HuH-7.5 (cell line): ENCODE measurements around the gene GH1.

ENCODE experiments used
- DNase-seq: peaks from one replicate; pipeline ENCODE4 v3.0.0; 2011; ENCODE audit warnings: low spot score

The GH1 gene

DNA sequence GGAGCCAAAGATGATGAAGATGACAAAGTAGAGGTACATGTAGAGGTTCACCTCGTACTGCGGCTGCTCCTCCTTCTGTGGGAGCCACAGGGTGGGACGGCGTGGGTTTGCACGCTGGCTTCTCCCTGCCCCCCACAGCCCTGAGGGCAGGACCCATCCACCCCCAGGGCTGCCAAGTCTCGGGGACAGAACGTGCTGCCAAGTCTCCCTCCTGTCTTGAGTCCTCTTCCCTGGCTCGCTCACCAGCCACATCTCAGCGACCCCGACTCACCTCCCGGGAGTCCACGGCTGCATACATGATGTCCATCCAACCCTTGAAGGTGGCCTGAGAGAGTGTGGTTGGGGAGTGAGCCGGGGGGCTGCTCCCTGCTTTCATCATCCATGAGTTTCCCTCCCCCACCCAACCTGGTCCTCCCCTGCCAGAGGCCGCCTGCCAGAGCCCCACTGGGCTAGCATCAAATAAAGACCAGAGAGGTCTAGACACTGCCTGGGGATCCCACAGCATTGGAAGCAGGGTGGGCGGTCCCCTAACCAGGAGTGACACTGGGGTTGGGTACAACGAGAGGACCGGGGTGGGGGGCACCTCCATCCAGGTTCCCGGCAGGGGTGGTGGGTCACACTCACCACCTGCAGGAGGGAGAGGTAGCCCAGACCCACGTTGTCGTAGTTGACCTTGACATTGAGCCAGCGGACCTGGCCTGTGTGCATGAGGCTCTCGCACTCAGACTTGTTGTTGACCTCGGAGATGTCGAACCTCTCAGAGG, 26.3 kb upstream of the GH1 start:
- no peak for DNase-seq

DNA sequence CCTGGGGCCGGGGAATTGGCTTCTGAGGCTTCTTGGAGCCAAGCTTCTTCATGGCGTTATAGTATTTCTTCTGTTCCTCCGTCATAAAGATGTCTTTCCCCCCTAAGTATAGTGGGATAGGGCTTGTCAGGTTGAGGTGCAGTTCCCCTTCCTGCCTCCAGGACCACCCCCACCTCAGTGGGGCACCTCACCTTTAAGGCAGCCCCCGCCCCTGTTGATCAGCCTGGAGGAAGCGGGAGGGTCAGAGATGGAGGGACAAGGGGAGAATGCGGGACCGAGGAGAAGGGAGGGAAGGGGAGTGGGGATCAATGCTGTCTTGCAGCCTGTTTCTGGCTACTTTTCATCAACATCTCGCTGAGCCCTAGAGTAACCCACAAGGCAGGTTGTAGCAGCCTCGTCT, 25.1 kb upstream of the GH1 start:
- no peak for DNase-seq

DNA sequence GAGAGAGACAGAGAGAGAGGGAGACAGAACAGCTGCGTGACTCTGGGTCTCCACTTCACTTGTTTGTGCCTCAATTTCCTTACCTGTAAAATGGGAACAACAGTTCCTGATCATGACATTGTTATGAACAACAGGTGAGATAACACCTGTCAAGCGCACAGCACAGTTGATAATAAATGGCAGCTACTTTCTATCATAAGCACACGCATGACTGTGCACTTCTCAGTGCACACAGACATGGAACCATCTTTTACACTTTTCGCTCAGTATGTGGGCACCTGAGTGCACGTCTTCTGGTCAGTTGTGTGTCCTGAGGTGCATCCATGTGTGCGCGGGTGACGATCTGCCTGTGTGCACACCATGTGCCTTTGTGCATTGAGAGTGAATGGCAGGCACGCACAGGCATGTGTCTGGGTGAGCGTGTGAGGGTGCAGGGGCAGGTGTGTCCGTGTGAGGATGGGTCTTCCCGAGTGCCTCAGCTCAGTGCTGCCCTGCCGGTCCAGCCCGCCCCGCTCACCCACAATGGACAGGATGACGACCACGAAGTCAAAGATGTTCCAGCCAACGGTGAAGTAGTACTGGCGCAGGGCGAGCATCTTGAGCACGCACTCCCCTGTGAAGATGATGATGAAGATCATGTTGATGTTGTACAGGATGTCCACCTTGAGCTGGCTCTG, 23.8 kb upstream of the GH1 start:
- DNase-seq: no peak

DNA sequence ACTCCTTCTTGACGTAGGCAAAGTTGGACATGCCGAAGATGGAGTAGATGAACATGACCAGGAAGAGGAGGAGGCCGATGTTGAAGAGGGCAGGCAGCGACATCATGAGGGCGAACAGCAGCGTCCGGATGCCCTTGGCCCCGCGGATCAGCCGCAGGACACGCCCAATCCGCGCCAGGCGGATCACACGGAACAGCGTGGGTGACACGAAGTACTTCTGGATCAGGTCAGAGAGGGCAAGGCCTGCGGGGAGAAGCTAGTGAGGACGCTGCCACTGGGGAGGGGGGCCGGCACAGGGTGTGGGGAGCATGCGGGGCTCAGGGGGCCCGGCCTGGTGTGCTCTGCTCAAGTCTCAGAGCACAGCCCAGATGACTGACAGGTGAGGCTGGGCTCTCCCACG, 23.1 kb upstream of the GH1 start:
- DNase-seq: no peak

DNA sequence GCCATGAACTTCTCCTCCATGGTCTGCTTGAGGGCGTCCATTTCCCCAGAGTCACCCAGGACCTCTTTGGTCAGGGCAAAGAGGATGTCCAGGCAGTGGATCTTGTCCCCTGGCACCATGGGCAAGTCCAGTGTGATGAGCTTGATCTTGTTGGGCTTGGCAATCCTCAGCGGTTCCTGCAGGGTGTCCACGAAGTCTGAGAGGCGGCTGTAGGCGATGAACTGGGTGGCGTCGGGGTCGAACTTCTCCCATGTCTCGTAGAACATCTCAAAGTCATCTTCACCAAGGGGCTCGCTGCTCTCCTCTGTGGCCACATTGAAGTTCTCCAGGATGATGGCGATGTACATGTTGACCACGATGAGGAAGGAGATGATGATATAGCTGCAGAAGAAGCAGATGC, 22.5 kb upstream of the GH1 start:
- no peak for DNase-seq

DNA sequence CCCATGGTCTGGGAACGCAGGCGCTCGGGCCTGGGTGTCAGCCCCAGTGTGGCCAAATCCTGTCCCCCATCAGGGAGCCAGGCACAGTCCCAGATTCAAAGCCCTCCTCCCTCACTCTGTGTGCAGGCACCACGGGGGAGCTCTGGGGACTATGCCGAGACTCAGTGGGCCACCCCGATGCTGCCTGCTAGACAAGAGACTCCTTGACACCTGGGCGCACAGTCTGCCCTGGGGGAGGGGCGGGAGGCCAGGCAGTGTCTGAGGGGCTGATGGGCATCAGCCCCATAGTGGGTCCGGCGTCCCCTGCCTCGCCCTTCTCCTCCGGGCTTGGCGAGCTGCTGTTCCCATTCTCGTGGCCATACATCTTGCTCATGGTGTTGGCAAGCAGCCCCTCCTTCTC, 21.9 kb upstream of the GH1 start:
- DNase-seq: no peak

DNA sequence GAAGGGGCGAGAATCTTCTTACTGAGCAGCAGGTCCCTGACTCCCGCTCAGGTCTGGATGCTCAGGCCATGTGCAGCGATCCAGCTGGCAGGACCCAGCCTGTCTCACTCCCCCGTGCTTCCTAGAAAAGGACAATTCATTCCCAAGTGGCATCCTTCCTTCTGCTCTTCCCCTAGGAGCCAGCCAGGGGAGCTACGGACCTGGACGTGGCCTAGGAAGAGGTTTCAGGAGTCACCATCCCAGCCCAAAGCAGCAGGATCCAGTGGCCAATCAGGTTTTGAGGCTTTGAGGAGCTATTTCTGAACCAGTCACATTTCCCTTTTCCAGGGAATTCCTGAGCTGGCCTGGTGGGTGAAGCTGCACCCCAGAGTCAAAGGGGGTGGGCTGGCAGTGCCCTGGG, 21.2 kb upstream of the GH1 start:
- no peak for DNase-seq

DNA sequence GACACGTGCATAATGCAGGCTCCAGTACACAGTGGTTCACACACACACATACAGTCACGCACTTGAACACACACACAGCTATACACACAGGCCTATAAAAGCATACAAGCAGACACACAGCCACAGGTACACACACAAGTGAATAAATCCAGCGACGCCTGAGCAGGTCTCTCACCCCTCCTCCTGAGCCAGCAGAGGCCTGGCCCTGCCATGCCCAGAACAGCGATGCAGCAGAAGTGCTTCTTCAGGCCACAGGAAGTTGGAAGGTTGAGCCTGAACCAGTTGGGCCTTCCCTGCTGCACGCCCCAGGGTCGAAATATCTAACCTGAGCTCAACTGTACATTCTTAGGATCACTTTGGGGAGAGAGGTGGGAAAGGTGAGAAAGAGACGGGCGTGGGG, 20.8 kb upstream of the GH1 start:
- DNase-seq: no peak

DNA sequence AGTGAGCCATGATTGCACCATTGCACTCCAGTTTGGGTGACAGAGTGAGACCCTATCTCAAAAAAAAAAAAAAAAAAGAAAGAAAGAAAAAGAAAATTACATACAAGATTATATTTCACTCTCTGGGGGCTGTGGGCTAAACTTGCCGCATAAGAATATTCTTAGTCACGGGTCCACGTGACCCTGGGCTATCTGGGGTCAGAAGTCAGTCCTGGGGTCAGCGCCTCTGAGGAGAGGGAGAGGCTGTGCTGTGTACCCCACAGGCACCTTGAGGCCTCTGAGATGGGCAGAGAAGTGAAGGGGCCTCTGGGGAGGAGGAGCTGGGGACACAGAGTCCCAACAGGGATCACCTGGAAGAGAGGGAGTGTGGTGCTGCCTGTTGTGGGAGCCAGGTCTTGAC, 19.3 kb upstream of the GH1 start:
- no peak for DNase-seq

DNA sequence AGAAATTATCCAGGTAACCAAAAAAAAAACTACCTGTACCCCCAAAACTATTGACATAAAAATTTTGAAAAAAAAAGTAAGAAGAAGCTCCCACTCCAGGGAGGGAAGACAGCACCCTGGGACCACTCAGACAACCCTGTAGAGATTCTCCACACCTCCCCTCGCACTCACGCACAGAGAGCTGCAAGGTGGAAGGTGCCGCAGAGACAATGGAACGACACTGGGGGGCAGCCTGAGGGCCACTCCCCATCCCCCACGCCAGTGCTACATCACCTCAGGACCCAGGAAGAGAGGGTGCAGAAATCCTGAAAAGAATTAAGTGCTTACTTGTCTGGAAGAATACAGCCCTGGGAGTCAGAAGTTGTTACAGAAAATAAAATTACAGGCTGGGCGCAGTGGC, 18.7 kb upstream of the GH1 start:
- DNase-seq: no peak

DNA sequence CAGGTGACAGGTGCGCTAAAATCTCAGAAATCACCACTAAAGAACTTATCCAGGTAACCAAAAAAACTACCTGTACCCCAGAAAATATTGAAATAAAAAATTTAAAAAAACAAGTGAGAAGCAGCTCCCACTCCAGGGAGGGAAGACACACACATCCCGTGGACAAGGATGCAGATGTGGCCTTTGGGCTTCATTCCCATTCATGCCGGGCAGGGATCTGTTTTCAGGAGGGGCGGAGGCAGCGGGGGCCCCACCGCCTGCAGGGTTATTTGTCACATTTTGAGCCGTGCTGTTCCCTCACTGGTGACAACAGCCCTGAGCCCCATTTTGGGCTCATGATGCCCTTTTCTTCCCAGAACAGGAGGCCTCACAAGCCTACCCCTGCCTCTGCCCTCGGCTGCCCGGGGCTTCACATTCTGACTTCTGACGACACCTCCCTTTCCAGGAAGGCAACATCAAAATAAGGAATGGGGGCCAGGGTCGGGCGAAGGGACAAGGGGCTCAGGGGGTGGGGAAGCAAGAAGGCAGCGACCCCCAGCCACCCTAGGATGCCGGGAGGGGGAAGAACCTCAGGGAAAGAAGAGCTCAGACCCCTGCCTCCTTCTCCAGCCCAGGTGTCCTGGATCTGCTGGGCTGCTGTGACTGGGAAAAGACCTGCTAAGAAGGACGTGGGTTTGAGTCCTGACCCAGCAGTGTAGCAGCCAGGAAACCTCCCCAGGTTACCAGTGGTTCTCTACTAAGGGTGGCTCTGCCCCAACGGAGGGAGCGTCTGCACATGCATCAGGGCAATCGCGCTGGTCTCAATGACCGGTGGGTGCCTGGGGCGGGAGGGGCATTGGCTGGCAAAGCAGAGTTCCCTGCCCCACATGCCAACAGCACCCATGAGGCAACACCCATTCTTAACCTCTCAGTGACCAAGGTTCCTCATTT, 15.8 kb upstream of the GH1 start:
- no peak for DNase-seq

DNA sequence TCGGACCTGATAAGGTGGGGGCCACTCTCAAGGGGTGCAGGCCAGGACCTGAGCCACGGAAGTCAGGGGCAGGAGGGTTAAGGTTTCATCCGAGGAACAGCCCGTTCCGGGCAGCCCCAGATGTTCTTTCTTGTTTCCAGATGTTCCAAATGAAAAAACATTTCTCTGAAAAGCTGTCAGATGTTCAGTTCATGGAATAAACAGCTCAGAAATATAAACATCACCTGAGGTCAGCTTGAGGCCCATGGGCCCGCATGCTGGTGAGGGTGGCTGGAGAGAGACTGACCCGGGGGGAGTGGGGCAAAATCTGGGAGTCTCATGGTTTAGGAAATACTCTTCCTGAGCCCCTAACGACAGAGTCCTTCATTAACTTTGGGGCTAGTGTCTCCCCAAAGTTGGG, 15.0 kb upstream of the GH1 start:
- no peak for DNase-seq

DNA sequence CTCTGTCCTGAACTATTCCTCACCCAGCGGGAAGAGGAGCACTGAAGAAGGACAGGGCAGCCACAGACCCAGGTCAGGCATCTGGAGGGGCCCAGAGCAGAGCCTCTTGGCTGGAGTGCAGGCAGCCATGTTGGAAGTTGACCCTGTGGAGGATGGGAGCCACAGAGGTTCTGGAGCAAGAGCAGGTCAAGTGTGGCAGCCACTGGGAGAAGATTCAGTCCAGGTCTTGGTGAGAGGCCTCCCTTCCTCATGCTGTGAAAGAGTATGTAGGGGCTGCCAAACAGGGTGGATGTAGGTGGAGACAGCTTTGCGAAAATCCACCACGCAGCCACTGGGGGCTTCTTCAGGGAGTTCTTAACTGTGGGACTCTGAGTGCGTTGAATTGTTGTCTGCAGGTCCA, 14.1 kb upstream of the GH1 start:
- DNase-seq: no peak

DNA sequence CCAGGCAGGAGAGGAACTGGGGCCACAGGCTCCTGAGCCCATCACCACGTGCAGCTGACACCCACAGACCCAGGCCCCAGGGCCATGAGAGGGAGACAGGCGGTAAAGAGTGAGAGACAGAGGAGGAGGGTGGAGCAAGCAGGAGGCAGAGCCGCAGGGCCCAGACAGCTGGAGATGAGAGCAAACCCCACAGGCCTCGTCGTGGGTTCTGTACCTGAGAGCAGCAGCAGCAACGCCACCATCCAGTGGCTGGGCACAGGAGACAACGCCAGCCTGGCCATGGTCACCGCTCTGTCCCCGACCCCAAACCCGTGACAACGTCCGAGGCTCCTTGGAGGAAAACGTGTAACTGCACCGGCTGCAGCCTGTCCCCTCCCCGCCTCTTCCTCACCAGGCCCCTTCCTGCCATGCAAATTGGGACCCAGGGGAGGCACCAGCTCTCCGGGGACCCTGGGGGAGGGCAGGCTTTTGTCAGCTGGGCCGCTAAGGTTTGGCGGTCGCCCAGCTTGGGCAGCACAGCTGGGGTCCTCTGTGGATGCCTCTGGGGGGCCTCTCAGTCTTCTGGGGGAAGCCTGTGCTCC, 13.4 kb upstream of the GH1 start, which contains the start of gene CD79B:
Gene CD79B, minus strand, starts transcription at position 351 of the 581 bp plus-strand sequence. Its CDS starts 70 bp downstream, at position 281.
- no peak for DNase-seq

DNA sequence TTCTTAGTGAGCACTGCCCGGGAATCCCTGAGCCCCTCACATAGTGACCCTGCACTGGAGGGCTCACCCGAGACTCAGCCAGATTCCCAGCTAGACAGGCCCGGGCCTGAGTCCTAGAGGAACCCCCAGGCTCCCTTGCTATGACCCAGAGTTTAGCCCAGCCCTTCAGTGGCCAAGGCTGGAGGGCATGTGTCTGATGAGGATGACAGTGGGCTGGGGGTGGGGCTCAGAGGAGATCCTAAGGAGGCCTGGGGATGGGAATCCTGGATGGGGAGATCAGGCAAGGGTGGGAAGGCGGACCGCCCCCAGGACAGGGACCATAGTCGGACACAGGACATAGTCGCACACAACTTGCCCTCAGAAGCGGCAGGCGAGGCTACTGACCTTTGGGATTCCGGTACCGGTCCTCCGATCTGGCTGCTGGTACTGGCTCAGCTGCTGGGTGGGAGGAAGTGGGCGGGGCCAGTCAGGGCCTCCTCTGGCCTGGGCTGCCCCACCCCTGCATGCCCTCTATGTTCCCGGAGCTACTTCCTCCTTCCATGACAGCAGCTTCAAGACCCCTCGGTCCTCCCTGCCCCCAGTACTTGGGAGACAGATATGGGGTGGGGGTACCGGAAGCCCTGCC, 12.4 kb upstream of the GH1 start:
- DNase-seq: peak; percentile 3

DNA sequence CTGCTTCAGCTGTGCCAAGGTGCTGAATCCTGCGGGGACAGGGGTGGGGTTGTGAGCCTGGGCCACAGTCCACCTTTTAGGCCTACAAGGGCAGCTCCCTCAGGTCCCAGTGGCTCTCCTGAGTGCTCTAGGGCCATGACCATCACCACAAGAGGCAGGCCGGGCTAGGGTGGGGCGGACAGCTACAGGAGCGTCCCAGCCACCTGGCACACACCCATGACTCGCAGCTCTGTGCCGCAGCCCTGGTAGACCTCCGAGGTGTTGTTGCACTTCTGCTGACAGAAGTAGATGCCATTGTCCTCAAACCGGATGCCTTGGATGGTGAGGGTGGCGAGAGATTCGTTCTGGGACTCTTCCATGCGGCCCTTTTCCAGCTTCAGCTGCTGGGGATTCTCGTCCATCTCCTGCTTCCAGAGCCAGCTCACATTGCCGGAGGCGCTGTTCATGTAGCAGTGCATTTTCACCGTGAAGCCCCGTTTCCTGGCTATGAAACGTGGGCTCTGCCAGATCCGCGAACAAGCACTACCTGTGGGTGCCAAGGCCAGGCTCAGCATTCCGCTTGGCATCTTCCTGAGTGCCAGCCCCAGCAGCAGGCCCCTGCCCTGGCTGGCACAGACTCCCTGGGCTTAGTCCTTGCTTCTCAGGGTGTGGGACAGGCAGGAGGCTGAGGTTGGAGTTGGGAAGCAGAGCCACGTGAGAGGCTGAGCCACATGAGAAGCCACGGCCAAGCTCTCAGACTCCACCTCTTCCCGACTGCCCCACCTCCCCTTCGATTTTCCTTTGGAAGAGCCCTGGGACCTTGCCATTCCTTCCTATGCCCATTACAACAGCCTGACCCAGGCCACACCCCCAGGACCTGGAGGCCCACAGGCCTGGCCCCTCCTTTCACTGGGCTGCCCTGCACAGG, 11.5 kb upstream of the GH1 start:
- peak; percentile 6 for DNase-seq

DNA sequence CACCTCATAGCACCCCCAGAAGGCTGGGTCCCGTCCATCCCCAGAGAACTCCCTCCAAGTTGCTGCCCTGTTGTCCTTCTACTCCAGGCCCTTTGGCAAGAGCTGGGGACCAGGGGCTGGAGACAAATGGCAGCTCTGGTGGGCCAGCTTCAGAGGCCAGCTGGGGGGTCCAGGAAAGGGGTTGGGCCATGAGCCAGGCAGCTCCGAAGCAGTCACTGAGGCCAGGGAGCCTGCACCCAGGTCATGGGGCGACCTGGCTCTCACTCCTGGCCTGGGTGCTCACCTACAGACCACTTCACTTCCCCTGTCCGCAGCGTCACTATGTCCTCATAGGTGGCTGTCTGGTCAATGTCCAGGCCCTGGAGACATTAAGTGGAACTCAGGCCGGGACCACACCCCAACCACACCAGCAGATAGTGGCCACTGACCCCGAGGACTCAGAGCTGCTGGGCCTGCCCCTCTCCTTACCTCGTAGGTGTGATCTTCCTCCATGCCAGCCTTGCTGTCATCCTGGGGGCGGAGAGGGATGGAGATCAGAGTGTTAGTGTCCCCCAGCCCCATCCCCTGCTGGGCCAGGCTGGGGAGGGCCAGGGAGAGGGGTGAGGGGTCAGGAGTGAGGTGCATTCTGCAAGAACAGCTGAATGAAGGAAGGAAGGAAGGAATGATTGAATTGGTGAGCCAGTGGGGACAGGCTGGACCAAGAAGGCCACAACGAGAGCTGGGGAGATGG, 10.5 kb upstream of the GH1 start:
- DNase-seq: peak; percentile 4

DNA sequence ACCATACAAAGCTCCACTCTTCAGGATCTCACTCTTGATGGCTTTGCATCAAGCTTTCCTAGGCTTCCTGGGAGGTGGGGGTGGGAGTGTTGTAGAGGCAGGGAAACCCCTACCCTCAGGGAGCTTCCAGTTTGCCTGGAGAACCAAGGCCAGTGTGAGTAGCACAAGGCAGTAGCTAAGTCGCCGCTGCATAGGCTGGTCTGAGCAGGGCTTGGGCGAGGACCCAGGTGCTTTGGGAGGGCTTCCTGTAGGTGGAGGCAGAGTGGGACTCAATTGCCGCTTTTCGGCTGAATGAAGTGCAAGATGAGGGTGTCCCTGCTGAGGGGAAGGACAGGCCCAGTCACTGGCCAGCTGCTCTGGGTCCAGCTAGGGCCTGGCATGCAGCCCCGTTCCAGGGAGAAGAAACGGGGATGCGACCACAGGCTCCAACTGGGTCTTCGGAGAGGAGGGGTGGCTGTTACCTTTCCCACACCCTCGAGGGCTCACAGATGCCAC, 9.6 kb upstream of the GH1 start:
- DNase-seq: peak; percentile 1

DNA sequence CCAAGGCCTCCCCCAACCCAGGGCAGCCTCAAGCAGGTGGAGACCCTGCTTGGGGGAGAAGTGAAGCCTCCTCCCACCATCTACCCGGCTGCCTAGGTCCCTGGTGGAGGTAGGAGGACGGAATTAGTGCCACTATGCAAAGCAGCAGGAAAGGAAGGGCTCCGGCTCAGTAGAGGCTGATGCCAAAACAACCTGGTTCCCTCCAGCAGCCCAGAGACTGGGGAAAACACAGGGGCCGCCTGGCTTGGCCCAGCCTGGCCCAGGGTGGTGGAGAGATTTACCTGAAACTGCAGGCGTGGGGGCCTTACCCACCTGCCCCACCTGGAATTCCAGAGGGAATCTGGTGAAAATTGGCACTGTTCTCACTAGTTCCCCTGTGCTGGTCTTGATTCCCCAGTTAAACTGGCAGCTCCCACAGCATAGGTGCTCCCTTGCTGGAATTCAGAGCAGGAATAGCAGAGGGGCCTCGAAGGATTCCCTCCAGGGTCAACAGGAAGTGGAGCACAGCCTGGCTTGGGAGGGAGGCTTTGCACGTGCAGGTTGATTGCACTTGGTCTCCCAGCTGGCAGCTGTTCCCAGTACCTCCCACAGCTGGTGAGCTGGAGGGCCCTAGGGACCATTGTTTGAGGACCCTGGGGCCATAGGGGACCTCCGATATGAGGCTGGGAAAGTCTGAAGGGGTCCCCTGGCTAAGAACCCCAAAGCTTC, 9.0 kb upstream of the GH1 start:
- peak; percentile 9 for DNase-seq
